Stimulated activated CD4-positive, alpha-beta T cell treated with anti-CD3 and anti-CD28 coated beads, Interleukin-2, amount 100 ng/mL, for 4 hours (primary cell): ENCODE results near the gene SPINK9.

Experiments used
- DNase-seq: peaks from one replicate; pipeline ENCODE4 v3.0.0-alpha.2; 2020; ENCODE audit warnings: low read depth

SPINK9 gene

DNA sequence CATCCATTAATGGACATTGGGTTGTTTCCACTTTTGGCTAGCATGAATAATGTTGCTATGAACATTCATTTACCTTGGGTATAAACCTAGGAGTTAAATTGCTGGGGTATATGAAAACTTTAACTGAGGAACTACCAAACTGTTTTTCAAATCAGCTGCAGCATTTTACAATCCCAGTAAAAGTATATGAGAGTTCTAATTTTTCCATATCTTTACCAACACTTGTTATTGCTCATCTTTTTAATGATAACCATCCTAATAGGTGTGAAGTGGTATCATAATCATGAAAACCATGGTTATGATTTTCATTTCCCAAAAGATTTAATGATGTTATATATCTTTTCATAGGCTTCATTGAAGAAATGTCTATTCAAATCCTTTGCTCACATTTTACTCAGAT, 32.9 kb downstream of the SPINK9 start:
- DNase-seq, result no peak

DNA sequence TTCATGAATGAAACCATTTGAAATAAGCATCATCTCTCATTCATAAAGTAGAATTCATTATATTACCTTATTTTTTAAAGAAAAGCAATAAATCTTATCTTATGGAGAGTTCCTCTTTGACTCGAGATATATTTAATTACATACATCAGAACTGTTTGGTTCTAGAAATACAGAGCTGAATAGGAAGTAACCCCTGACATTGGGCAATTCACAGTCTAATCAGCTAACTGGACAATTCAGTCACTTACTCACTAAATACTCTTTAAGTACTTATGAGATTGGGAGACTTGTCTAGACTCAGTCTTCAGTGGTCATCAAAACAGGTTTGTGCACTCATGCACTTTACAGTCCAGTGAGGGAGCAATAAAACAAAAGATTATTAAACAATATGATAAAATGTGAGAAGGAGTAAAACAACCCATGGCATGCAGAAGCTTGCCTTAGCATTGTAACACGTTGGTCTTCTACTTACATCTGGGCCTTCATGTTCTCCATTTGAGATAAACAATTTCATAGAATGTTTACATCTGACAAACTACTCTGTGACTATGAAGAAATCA, 36.9 kb downstream of the SPINK9 start:
- no peak for DNase-seq

DNA sequence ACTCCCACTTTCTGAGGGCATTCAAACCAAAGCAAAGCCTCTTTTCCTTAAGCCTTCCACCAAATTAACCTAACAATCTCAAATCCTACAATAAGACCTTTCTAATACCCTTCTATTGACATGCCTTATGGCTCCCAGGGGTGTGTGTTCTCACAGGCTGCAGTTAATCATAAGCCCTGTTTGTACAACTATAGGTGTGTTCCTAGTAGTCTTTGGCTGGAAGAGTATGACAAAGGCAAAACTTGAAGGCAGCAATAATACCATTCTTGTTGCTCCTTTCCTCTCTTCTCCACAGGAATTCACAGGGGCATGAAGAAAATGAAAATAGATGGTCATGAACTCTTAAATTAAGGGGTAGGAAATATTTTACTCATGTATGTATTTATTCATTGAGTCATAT, 37.5 kb downstream of the SPINK9 start:
- no peak for DNase-seq

DNA sequence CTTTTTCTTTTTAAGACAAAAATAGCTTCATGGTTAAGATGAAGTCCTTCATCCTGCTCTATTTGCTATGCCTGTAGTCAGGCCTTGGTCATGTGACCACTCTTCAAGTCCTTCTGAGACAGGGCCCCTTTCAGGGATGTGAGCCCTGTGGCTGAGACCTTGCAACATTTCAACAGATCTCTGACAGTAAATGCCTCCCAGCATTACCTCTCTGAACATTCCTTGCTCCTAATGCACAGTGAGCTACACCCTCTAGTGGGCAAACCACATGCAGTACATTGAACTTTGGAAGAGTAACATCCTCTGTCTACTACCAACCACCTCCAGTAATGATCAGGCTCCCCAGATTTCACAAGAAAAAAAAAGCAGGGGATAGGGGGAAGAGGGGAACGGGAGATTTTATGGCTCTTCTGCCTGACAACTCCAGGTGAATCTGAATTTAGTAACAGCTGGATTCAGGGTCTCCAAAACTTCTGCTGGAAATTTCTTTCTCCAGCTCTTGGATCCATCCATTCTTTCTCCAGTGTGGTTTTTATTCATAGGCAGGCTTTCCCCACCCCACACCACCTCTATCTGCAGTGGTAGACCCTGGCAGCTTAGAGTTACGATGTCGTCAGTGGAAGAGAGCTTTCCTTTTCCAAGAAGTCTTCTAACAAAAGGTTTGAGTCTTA, 39.5 kb downstream of the SPINK9 start:
- no peak for DNase-seq

DNA sequence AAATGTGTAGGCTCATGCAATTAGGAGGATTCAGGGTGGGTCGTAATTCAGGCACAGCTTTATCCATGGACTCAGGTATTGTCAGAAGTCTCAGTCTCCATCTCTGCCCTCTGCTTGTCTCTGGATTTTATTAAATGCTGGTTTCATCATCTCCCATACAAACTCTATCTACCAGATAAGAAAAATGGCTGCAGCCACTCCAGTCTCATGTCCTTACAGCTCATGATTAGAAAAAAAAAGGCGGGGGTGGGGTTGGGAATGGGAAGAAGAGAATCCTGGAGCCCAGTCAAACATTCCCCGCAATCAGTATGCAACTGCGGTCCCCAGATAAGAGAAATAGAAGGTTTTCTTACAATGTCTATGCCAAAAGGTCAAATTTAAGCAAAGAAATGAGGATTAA, 40.8 kb downstream of the SPINK9 start:
- DNase-seq, result no peak

DNA sequence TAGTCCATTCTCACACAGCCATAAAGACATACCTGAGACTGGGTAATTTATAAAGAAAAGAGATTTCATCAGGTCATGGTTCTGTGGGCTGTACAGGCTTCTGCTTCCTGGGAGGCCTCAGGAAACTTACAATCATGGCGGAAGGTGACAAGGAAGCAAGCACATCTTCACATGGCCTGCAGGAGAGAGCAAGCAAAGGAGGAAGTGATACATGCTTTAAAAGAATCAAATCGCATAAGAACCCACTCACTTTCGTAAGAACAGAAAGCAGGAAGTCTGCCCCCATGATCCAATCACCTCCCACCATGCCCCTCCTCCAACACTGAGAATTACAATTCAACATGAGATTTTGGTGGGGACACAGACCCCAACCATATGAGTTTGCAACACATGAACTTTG, 43.3 kb downstream of the SPINK9 start:
- DNase-seq, result no peak

DNA sequence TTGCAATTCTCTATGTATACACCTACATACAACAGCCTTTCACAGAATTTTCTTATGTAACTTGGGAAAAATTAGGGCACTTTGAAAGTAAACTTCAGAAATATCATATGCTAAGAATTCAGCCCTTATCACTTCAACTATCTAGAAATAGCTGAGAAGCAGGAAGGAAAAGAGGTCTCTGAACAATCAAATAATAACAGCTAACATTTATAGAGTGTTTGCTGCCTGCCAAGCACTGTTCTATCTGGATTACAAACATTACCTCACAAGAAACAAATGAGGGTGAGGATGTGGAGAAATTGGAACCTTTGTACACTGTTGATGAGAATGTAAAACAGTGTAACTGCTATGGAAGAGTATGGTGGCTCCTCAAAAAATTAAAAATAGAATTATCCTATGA, 44.0 kb downstream of the SPINK9 start:
- DNase-seq, result no peak

DNA sequence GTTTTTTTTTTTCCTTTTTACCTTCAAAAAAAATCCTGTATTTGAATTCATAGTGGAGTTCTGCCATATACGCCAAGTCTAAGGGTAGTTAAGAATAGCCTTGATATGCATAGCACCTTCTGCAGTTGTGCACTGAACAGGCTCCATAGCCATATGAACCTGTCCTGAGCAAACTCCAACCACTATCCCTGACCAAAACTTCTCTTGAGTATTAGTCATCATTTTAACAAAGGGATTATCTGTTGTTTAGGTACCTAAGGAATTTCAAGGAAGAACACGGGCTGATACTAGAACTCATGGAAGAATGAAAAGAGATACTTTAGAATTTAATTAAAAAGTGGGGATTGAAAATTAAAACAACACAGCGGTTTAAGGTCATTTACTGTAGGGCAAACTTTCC, 46.5 kb downstream of the SPINK9 start:
- DNase-seq, result no peak

DNA sequence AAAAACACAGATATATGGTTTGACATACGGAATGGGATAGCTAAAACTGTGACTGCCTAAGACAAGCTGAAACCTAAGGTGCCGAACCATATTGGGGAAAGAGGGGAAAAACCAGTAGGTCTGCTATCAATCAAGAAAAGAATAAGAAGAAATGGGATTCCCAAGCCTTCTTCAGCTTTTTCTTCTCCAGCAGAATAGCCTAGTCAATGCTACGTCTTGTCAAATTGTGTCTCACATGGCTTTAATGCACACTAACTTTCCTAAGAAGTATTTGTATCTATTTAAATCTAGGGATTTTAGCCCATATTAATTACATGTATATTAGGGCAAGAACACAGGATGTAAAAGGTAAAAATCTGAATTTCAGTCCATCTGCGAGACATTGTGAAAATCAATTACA, 47.6 kb downstream of the SPINK9 start:
- no peak for DNase-seq

DNA sequence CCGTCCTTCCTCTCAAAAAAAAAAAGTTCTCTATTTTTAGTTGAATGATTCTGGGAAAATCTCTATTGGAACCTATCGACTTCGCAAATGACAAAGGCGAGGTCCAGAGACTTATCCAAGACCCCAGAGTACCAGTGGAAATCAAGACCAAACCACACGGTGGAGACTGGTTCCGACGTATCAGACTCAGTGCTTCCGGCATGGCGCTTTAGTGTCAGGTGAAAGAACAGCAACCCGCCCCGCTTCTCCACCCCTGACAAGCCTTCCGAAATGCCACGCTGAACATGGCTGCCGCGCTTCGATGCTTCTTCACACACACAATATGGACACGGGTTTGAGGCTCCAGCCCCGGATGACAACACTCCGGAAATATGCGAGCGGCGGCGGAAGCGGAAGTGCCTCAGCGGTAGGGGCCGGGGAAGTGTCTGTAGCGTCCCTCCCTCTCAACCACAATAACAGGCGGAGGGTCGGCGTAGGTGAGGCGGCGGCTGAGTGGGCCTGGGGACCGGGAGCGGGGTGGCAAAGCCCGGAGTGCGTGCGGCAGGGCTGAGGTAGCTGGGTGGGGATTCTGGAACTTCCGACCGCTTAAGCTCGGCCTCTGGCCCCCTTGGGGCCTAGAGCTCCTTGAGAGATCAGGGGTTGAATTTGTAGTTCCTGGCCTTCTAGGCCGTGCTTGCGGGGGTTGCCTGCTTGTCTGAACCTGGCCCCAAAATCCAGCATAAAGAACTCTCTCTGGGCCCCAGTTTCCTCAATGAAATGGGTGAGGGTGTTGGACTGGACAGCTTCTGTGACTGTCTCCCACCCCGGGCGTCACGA, 48.4 kb downstream of the SPINK9 start, which contains the start of gene FBXO38:
Gene FBXO38 (plus strand): TSS at position 395 of the 816 bp plus-strand sequence. CDS start 10,819 bp downstream, outside the sequence.
- DNase-seq, result peak; percentile 94

DNA sequence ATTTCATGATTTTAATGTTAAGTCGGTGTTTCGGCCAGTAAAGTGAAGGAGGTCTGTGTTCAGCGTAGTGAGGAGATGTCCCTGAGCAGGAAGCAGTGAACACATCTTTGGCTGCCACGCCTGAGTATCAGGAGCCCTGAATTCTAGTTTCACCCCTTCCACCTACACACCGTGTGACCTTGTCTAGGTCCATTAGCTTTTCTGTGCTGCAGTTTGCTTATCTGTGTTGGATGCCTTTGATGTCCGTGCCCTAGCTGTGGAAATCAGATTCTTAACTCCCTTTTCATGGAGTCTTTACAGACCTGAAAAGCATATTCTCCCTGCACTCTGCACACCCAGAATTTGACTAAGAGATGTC, 49.0 kb downstream of the SPINK9 start:
- no peak for DNase-seq

DNA sequence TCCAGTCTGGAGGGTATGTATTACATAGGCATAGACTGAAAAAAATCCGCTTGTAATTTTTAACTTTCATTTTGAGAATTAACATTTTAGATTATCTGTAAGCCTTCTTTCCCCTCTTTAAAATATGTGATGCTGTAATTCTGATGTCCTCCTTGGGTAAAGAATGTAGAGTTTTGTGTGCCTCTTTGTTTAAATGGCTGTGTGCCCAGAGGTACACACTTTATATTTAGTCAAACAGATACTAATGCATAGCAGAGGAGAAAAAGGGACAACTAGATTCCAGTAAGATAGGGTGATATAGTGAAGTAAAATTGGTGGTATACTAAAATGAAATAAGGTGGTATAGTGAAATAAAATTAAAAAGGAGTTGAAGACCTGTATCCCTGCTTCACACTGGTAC, 49.7 kb downstream of the SPINK9 start:
- DNase-seq, result no peak

DNA sequence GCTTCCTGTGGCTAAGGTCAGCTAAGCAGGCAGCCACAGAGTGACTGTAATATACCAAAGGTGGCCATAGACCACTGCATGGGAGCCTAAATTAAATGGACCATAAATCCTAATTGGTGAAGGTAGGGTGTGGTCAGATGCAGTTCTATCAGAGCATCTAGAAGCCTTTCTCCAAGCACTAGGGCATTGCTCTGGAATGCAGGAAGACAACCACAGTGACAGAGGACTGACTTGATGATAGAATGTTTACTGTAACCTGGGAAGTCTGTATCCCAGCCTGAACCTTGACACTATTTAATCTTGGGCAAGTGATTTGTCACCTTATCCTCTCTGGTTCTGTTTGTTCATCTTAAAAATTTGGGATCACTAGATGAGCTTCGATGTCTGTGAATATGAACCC, 50.7 kb downstream of the SPINK9 start:
- no peak for DNase-seq

DNA sequence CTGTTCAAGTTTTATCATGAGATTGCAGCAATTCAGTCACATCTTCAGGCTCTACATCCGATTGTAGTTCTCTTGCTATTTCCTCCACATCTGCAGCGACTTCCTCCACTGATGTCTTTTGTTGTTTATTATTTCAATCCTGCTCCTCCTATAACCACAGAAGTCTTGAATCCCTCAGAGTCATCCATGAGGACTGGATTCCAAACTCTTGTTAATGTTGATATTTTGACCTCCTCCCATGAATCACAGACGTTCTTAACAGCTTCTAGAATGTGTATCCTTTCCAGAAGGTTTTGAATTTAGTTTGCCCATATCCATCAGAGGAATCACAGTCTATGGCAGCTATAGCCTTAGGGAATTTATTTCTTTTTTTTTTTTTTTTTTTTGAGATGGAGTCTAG, 52.0 kb downstream of the SPINK9 start:
- DNase-seq, result no peak

DNA sequence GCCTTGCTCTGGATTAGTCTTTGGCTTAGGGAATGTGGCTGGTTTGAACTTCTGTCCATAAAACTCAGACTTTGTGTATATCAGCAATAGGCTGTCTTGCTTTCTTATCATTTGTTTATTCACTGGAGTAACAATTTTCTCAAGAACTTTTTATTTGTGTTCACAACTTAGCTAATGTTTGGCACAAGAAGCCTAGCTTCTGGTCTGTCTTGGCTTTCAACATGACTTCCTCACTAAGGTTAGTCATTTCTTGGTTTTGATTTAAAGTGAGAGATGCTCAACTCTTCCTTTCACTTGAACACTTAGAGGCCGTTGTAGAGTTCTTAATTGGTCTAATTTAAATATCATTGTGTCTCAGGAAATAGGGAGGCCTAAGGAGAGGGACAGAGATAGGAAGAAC, 53.3 kb downstream of the SPINK9 start:
- no peak for DNase-seq
